CD4-positive, alpha-beta T cell (primary cell): ENCODE data around the gene SLX9. TPM values are rescaled to one million over a fixed set of nuclear protein-coding genes. Genes with fewer than 3 reads are reported as not detected.

ENCODE experiments used
- ATAC-seq: fragments of 200-7000 bp; cut with Tn5 transposase; one replicate; pipeline ENCODE4 v1.10.0; 2022; ENCODE audit warnings: mild to moderate bottlenecking; ENCODE audit not compliant: poor library complexity
- CTCF ChIA-PET: fragments of 350-600 bp; sonication (Branson Sonifier 250); formaldehyde crosslinking; loops from one replicate; lab custom pipeline; 2021; ENCODE audit warnings: antibody characterized with exemption, inconsistent platforms; lab: Charles Lee
- POLR2A ChIA-PET: fragments of 350-600 bp; sonication (Branson Sonifier 250); formaldehyde crosslinking; loops from one replicate; lab custom pipeline; 2021; ENCODE audit warnings: antibody characterized with exemption, inconsistent platforms; lab: Charles Lee
- DNase-seq, 14 experiments: peaks; one replicate each; pipeline ENCODE4 v3.0.0-alpha.2; 2013 to 2020; ENCODE audit warnings: mixed read lengths in 2 of 14
- H3K27ac ChIP-seq, 2 donors: one replicate each; pipeline versions ENCODE4 v1.5.1 to v1.7.0; 2013; ENCODE audit warnings: low read length in 2 of 2, low read depth in 1 of 2, mild to moderate bottlenecking in 1 of 2
- H3K27me3 ChIP-seq, 2 experiments: 1 replicate in 1 of 2; 2 replicates in 1 of 2; pipeline versions ENCODE4 v1.6.1 to v1.7.0; 2013; ENCODE audit warnings: low read length in 2 of 2, control low read depth in 1 of 2, mild to moderate bottlenecking in 1 of 2, moderate library complexity in 1 of 2; ENCODE audit not compliant: insufficient read depth in 2 of 2, control insufficient read depth in 1 of 2
- H3K36me3 ChIP-seq: one replicate; pipeline ENCODE4 v1.6.1; 2013; ENCODE audit warnings: low read length, control low read depth; ENCODE audit not compliant: insufficient read depth
- H3K4me1 ChIP-seq: one replicate; pipeline ENCODE4 v1.6.1; 2013; ENCODE audit warnings: low read length, control low read depth; ENCODE audit not compliant: insufficient read depth
- H3K4me3 ChIP-seq: one replicate; pipeline ENCODE4 v1.5.1; 2013; ENCODE audit warnings: mild to moderate bottlenecking, low read length, moderate library complexity
- H3K9me3 ChIP-seq, 2 experiments: 1 replicate in 1 of 2; 2 replicates in 1 of 2; pipeline versions ENCODE4 v1.6.1 to v1.7.0; 2013; ENCODE audit warnings: low read length in 2 of 2, mild to moderate bottlenecking in 2 of 2, control low read depth in 1 of 2, moderate library complexity in 1 of 2; ENCODE audit not compliant: control insufficient read depth in 1 of 2, insufficient read depth in 1 of 2
- H3K27ac Mint-ChIP-seq: one replicate; pipeline ENCODE4 v1.8.0; 2020; ENCODE audit warnings: mixed read lengths
- H3K27me3 Mint-ChIP-seq: one replicate; pipeline ENCODE4 v1.8.0; 2021; ENCODE audit warnings: mixed read lengths
- H3K36me3 Mint-ChIP-seq: one replicate; pipeline ENCODE4 v1.8.0; 2021; ENCODE audit warnings: low read depth, mixed read lengths
- H3K4me1 Mint-ChIP-seq: one replicate; pipeline ENCODE4 v1.8.0; 2021; ENCODE audit warnings: low read depth, mixed read lengths
- H3K4me3 Mint-ChIP-seq: one replicate; pipeline ENCODE4 v1.8.0; 2020; ENCODE audit warnings: mild to moderate bottlenecking, mixed read lengths
- H3K9me3 Mint-ChIP-seq: one replicate; pipeline ENCODE4 v1.8.0; 2020; ENCODE audit warnings: mixed read lengths
- CTCF ChIP-seq: fragments of 200-600 bp; IDR thresholded peaks from one replicate; pipeline ENCODE4 v1.8.0; 2022; ENCODE audit warnings: antibody characterized with exemption, mild to moderate bottlenecking
- intact Hi-C, 2 experiments: fragments of 100-400 bp; cut with DNase I in 1 of 2; cut with micrococcal nuclease in 1 of 2; formaldehyde crosslinking; loops; one replicate each; pipeline versions ENCODE4 v1.15.1 to v1.9.0; 2023 to 2025; cut with DNase I, micrococcal nuclease
- total RNA-seq, 174 experiments: library from RNA in 2 of 174; stranded (reverse) in 2 of 174; gene quantifications; one replicate each; pipeline ENCODE4 v1.2.3 and lab custom pipeline; 2021 to 2026

SLX9 gene
- total RNA-seq, 2 experiments from 2014 or later: 7.7 to 9.1 TPM

- intact Hi-C loops: loop anchor here in 1 of 2 experiments (10.0 kb wide), 1 partner anchor 487 kb away; no protein-coding TSS in a partner anchor
- H3K4me1 ChIP-seq: peaks cover 3% of the 10 kb centered on the region
- peaks cover 6% of the 10 kb centered on the region for H3K4me1 Mint-ChIP-seq
- POLR2A ChIA-PET: no interaction called here
- no peak for TF ChIP-seq CTCF
- CTCF ChIA-PET: interaction anchor here (1.1 kb wide), 1 partner anchor 8 kb away, joined by 4 read pairs; no protein-coding TSS in a partner anchor
- peaks cover 52% of the 10 kb centered on the region for H3K36me3 Mint-ChIP-seq
- no peak overlapping the region for H3K4me3 Mint-ChIP-seq
- H3K27me3 ChIP-seq: no peaks in the 10 kb centered on the region
- ATAC-seq (no peak), DNase-seq (no peak)
- no peaks in the 10 kb centered on the region for H3K9me3 ChIP-seq
- H3K4me3 ChIP-seq: no peak overlapping the region
- H3K9me3 Mint-ChIP-seq: no peaks in the 10 kb centered on the region
- no peak overlapping the region for H3K27ac ChIP-seq
- H3K36me3 ChIP-seq: peaks cover 61% of the 10 kb centered on the region
- H3K27me3 Mint-ChIP-seq: no peaks in the 10 kb centered on the region
- no peak overlapping the region for H3K27ac Mint-ChIP-seq
Measured at GRCh38 chr21:44957901-44958451, 18.1 kb downstream of the SLX9 start.

GRCh38 chr21:44958471-44959191, 18.8 kb downstream of the SLX9 start:
- peaks cover 3% of the 10 kb centered on the region for H3K4me1 ChIP-seq
- H3K4me3 ChIP-seq: no peak overlapping the region
- no peak for TF ChIP-seq CTCF
- H3K9me3 Mint-ChIP-seq: no peaks in the 10 kb centered on the region
- H3K27me3 ChIP-seq: no peaks in the 10 kb centered on the region
- H3K27ac ChIP-seq: no peak overlapping the region
- ChIA-PET CTCF (interaction anchor here (1.1 kb wide), 1 partner anchor 9 kb away, joined by 4 read pairs; no protein-coding TSS in a partner anchor), POLR2A (no interaction called here)
- no peak overlapping the region for H3K27ac Mint-ChIP-seq
- H3K27me3 Mint-ChIP-seq: no peaks in the 10 kb centered on the region
- H3K4me1 Mint-ChIP-seq: peaks cover 9% of the 10 kb centered on the region
- H3K36me3 ChIP-seq: peaks cover 59% of the 10 kb centered on the region
- no peaks in the 10 kb centered on the region for H3K9me3 ChIP-seq
- H3K4me3 Mint-ChIP-seq: no peak overlapping the region
- ATAC-seq (no peak), DNase-seq (no peak)
- intact Hi-C loops: loop anchor here in 1 of 2 experiments (10.0 kb wide), 1 partner anchor 486 kb away; no protein-coding TSS in a partner anchor
- H3K36me3 Mint-ChIP-seq: peaks cover 56% of the 10 kb centered on the region

- peaks cover 57% of the 10 kb centered on the region for H3K36me3 ChIP-seq
- POLR2A ChIA-PET: no interaction called here
Measured at GRCh38 chr21:44959376-44960091, 19.7 kb downstream of the SLX9 start.

More at GRCh38 chr21:44959376-44960091, 19.7 kb downstream of the SLX9 start:
- ATAC-seq (no peak), DNase-seq (no peak)
- H3K27ac Mint-ChIP-seq: no peak overlapping the region
- Histone ChIP-seq H3K4me3 (no peak overlapping the region), H3K9me3 (no peaks in the 10 kb centered on the region), H3K27me3 (no peaks in the 10 kb centered on the region), H3K4me1 (peaks cover 6% of the 10 kb centered on the region), H3K27ac (no peak overlapping the region)
- no peak for TF ChIP-seq CTCF
- CTCF ChIA-PET: no interaction called here
- intact Hi-C loops: loop anchor here in 1 of 2 experiments (10.0 kb wide), 1 partner anchor 485 kb away; no protein-coding TSS in a partner anchor
- H3K4me3 Mint-ChIP-seq: no peak overlapping the region
- peaks cover 59% of the 10 kb centered on the region for H3K36me3 Mint-ChIP-seq
- H3K4me1 Mint-ChIP-seq: peaks cover 18% of the 10 kb centered on the region
- no peaks in the 10 kb centered on the region for H3K27me3 Mint-ChIP-seq
- H3K9me3 Mint-ChIP-seq: no peaks in the 10 kb centered on the region
